GM18873 (cell line): ENCODE results near the gene GBX2.

Experiments
- ATAC-seq: cut with Tn5 transposase; IDR thresholded peaks from one replicate; pipeline ENCODE4 v1.9.1; 2021; ENCODE audit warnings: mild to moderate bottlenecking, moderate library complexity, moderate number of reproducible peaks; ENCODE audit not compliant: unreplicated experiment, low FRiP score

GBX2 gene

GRCh38 chr2:236121546-236121945 is 46.6 kb downstream of the GBX2 start:
- ATAC-seq, result no peak

- ATAC-seq, result no peak
Measured at GRCh38 chr2:236120829-236121228, 47.4 kb downstream of the GBX2 start.

GRCh38 chr2:236120141-236120601 is 48.0 kb downstream of the GBX2 start:
- ATAC-seq, result no peak

GRCh38 chr2:236119476-236119875 is 48.7 kb downstream of the GBX2 start:
- ATAC-seq, result no peak

DNA sequence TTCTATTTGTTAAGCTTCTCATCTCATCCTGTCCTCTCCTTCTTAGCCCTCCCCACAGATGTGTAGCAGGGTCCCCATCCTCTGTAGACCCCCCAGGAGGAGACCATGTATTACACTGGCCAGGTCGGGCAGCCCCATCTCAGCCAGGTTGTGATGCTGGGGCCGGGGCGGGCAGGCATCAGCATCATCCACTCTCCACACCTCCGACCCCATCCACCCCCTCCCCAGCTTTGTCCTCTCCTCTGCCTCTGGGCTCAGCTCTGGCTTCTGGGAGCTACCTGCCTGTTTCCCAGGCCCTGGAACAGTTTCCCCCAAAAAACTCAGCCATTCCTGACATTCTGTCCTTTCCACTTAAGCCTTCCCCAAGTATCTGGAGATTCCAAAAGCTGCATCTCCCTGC is 49.2 kb downstream of the GBX2 start:
- no peak for ATAC-seq

DNA sequence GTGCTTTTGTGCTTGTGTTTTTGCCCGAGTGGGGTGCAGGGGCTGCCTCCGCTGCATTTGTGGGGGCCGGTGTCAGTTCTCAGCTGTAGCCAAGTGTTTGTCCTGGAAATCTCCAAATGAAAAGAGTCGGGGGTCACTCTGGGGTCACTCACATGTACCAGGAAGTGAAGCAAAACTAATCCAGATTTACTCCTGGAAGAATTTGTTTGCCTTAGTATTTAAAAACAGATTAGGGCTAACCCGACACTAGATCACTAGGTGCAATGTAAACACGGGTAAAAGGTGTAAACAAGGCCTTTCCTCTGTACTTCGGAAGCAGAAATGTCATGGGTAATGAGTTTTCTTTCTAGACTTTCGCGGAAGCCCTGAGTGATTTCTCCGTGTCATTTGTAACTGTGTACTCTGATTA is 50.3 kb downstream of the GBX2 start:
- no peak for ATAC-seq

- no peak for ATAC-seq
Measured at GRCh38 chr2:236117401-236117800, 50.8 kb downstream of the GBX2 start.
